NCI-H2196 treated with DMSO at 0.1 percent for 48 hours (cell line): ENCODE data around the gene DRC3.

Experiments
- DNase-seq: peaks from one replicate; lab custom pipeline; 2025; ENCODE audit not compliant: unreplicated experiment; lab: John Stamatoyannopoulos, UW

Gene DRC3

DNA sequence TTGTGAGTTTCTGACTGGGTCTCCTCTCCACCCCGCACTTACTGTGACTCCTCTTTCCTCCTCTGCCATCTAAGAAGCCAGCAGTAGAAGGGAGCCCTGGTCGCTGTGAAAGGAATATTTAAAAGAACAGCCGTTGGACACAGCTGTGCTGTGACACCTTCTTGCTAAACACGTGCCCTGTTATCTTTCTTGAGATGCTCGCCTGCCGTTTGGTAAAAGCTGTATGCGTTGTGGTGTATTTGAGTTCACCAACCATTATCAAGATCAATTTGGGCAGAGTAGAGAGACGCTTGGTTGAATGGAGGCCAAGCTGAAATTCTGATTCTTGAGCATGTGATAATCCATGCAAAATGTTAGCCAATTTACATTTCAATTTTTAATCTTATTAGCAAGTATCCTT is 70.3 kb downstream of the DRC3 start:
- DNase-seq: no peak

DNA sequence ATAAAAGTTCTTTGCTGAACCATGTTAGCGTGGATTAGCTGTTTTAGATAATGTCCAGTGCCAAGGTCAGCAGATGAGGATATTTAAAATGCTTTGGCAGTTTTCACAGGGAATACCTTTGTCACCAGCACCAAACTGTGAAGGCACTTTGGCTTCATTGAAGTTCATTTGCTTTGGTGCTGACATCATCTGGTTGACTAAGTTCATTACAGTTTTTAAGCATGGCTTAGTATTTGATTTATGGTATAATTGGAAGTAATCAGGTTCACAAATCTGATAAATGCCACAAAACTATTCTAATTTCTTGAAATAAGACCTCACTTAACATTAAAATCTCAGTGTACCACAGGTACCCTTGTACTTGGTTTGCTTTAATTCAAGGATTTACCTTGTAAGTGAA is 70.8 kb downstream of the DRC3 start:
- DNase-seq: no peak

DNA sequence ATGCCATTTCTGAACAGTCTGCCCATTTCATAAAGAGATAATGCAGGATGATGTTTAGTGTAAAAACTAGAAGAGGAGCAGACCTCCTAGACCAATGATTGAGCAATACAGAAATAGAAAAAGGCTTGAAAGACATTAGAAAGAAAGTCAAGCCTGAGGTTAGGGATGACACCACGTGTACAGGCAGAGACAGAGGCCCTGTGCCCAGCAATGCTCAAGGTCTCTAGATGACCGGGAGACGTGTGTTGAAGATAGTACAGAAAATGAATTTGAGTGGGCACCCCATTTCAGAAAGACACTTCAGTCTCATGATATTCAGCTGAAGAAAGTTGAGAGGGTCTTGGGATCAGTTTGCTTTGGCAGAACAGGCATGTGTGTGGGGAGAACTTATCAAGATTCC is 71.9 kb downstream of the DRC3 start:
- no peak for DNase-seq

DNA sequence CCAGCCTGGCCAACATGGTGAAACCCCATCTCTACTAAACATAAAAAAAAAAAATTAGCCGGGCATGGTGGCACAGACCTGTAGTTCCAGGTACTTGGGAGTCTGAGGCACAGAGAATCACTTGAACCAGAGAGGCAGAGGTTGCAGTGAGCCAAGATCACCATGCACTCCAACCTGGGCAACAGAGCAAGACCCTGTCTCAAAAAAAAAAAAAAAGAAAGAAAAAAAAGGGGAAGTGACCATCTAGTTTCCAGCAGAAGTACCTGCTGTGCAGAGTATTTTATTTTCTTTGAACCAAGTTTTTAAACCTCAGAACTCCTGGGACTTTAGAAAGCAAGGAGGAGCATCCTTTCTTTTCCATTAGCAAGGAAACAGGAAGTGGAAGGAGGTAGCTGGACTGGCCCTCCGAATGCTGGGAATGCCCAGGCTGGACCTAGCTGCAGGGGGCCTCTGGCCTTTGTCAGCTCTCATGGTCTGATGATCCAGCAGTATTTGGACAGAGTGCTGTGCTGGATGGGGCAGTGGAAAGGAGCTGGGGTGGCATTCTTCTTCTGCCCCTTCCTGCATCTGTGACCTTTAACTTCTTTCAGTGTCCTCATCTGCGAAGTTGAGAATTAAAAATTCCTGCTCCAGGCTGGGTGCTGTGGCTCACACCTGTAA is 73.2 kb downstream of the DRC3 start:
- no peak for DNase-seq

DNA sequence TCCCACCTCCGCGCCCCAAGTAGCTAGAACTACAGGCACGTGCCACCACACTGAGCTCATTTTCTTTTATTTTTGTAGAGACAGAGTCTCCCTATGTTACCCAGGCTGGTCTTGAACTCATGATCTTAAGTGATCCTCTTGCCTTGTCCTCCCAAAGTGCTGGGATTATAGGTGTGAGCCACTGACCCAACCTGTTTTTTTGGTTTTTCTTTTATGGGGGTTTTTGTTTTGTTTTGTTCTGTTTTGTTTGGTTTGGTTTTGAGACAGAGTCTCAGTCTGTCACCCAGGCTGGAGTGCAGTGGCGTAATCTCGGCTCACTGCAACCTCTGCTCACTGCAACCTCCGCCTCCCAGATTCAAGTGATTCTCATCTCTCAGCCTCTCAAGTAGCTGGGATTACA is 82.9 kb downstream of the DRC3 start:
- no peak for DNase-seq

DNA sequence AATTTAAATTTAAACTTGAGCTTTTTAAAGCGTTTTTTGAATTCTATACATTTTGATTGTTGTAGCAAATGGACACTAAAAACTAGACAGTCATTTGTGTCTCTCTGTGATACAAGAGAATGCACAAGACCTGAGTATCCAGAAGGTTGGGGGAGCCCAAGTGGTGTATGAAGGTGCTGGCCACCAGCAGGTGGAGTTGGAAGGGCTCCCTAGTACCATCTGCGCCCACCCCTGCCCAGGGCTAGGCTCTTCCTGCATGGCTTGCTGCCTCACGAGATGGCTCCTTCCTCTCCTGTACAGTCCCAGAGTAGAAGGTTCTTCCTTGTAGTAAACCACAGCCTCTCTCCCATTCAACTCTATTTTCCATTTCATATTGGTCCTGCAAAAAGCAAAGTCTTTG is 83.6 kb downstream of the DRC3 start:
- no peak for DNase-seq

DNA sequence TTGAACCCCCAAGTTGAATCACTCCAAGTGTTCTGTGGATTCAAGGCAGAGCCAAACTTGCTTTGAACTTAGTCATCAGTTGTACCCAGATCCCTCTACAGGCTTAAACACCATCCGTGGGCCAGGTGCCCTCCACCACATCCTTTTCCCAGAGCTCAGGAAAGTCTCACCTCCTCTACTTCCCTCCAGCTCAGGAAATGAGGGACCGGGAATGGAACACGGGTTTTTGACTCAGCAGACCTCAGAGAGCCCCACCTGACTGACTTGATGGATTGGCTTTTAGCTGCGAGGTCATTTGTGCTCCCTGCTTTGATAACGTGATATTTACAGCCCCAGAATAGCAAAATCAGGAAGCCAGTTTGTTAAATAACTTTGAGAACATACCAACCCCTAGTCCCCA is 86.6 kb downstream of the DRC3 start:
- no peak for DNase-seq

DNA sequence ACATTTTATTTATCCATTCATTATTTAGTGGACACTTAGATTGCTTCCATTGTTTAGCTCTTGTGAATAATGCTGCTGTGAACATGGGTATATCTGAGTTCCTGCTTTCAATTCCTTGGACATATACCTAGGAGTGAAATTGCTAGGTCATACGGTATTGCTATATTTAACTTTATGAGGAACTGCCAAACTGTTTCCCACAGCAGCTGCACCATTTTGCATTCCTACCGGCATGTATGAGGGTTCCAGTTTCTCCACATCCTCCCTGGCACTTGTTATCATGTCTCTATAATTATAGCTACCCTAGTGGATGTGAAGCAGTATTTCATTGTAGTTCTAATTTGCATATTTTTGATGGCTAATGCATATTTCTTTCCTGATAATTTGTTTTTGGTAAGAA is 91.4 kb downstream of the DRC3 start:
- DNase-seq: no peak

DNA sequence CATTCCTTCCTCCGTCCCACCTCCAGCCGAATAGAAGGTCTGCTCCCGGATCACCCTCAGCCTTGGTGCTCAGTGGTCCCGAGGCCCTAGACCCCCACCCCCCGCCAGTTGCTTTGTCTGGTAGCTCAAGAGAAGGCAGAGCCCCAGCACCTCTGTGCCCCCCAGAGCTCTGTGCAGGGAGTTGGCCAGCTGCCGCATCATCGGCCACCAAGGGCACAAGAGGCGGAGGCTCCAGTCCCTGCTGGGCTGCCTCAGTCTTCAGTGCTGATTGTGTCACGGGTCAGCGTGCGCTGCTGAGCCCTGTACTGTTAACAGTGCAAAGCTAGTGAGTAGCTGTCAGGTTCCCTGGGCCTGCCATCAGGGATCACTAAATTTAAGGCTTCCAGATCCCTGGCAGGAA is 92.9 kb downstream of the DRC3 start:
- DNase-seq: no peak
